Measurements from ENCODE around the gene PLCB4. TPM values are rescaled to one million over a fixed set of nuclear protein-coding genes. Genes with fewer than 3 reads are reported as not detected.

The PLCB4 gene
- polyA plus RNA-seq, 1 donor = 18.9 TPM

- no peak for DNase-seq
These were observed 7.5 kb upstream of the PLCB4 start for GRCh38 chr20:9061434-9061833.

DNA sequence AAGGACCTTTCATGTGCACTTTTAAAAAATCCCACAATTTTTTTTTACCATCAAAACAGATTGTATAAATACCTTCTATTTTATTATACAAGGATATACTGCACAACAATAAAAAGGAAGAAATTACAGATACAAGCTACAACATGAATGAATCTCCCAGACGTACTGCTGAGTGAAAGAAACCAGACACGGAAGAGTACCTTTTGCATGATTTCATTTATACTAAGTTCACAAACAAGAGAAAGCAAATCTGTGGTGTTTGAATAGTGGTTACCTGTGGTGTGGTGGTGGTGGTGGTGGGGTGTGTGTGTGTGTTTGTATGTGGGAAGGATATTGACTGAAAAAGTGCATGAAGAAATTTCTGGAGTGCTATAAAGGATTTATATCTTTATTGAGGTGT is 6.8 kb upstream of the PLCB4 start:
- no peak for DNase-seq

DNA sequence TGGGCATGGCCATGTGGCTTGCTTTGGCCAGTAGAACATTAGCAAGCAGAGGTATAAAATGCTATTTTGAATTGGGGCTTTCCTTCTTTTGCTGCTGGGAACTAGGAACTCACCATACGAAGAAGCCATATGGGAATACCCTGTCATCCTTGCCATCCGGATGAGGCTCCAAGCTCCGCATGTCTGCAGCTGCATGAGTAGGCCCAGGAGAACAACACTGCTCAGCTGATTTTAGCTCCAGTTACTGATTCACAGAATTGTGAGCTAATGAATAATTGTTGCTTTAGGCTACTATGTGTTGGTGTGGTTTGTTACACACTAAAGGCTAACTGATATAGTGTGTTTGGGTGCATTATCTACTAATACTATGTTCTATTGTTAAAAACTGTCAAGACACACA is 2.7 kb upstream of the PLCB4 start:
- peak; percentile 30 for DNase-seq

DNA sequence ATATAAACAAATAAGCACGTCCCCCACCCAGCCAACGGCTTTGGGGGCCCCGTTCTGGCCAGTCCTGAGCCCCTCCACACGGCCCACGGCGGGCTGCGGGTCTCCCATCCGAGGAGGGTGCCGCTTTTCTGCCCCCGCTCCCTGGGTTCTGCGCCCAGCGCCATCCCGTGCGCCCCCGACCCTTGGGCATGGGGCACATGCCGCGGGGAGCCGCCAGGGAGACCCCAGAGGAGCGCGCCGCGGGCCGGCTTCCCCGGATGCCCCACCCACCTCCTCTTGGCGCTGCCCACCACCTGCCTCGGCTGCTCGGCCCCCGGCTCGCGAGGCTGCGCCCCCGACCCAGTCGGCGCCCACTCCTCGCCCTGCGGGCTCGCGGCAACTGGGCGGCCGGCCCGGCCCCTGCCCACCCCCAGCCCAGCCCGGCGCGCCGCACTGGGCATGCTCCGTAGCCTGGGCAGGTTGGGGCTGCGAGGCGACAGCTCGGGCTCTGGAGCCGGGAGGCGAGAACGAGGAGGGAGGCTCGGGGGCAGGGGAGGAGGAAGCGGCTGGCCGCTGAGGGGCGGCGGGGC is 570 bp upstream of the PLCB4 start:
- peak; percentile 59 for DNase-seq

DNA sequence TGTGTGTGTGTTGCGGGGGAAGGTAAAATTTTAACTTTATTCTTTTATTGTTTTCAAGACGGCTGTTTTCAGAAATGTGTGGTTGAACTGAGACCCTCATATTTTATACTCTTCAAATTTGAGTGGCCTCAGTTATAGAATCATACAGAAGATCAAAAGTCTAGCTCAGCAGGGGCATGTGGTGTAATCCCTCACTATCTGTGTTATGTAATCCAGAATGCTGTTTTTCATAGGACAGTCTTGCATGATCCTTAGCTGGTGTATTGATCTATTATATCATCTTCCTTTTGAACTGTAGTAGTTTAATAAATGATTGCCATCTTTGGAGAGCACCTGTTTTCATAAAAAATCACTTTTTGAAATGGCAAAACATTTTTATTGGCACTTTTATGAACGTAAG is 1.4 kb downstream of the PLCB4 start:
- no peak for DNase-seq

DNA sequence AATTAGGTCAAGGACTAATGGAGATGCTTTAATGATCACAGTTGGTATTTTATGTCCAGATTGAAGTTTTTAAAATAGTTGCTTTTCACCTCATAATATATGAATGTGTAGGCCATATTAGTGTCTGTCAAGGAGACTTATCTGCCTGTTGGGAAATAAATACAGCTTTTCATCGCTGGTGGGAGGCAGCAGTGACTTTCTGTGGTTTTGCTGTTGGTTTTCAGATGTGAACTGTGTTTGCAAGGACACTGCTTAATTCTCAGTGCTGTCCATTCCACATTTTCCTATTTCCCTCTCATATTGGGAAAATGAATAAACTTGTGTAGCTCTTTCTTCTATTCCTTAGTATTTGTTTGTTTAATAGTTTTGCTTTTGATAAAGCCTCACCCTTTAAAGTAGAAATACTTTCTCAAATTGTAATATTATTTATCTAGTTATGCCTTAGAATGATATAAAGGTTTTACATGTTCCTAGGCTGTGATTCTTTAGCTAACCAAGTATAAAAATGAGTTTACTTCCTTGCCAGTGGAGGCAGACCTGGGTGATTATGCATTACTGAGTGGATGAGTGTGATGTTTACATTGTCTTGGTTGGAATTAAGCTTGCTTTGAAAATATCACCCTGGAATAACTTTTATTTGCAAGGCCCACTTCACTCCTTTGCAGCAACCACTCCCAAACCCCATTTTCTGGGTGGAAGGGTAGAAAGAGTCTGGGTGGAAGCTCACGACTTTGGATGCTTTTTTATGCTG is 3.3 kb downstream of the PLCB4 start:
- no peak for DNase-seq

GRCh38 chr20:9072861-9073500 is 4.1 kb downstream of the PLCB4 start:
- DNase-seq = no peak

DNA sequence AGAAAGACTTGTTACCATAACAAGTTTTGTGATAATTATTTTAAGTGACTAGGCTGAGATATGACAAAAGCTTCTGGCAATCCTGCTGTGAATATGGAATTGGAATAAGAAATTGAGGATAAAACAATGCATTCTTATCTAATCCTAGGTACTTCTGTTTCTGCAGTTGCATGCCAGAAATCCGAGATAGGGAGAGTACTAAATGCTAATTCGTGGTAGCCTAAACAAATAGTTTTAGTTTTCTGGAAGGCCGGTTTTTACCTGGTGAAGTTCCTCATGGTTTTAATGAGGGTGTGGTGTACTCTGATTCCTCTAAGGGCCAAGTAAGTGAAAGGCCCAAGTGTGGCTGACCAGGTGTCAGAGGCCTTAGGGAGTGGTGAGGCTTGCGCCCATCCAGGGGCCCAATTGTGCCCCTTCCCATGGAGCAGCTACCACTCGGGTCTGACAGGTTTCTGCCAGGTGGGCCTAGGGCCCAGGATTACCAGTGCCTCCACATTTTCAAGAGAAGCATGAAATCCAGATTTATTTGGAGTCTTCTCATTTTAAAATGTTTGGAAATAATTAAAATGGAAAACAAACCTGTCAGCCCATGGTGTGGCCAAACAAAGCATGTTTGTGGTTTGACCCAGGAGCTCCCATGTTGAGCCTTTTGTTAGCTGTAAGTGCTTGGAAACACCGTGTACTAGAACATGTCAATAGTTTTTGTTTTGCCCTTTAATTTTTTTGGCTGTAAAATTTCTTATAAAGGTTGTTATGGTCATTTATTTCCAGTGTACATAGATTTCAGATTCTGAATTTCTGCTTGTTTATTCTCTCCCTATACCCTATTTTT is 6.6 kb downstream of the PLCB4 start:
- no peak for DNase-seq

- no peak for DNase-seq
These were observed 7.6 kb downstream of the PLCB4 start for GRCh38 chr20:9076440-9076839.

DNA sequence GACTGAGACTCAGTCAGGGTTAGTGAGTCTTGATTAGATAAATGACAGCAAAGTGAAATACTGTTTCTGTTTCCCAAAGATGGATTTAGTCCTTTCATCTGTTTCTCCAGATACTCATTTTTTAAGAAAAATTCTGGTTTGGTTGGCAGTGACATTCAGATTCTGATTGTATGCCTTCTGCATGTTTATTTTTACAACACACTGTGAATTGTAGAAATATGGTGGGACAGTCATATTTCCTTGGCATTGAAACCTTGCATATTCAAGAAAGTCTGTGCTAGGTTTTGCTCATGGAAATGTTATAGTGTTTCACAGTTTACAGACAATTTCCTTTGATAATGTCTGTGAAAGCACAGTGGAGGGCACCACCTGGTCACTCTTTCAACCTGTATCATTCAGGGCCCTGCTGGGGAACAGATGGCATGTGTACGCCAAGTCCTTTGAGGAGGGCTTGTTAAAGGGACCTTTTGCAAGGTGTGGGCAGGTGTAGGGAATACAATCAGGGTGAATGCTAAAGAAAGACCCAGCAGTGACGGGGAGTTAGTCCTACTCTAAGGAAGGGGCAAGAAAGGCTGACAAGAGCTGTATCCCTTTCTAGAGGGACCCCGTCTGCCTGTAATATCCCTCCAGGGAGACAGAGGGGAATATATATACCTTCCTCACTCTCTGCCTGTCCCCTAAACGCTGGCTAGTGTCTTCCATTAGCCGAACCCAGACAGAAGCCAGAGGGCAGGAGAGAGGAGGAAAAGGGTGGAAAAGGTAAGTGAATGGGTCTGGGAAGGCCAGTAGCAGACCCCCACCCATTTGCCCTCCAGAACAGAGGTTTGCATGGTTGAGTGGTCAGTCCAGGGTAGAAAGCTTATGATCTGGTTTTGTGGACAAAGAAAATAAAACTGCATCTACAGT is 10.2 kb downstream of the PLCB4 start:
- no peak for DNase-seq

- no peak for DNase-seq
These were observed 12.6 kb downstream of the PLCB4 start for GRCh38 chr20:9081423-9081966.

GRCh38 chr20:9082741-9083140 is 13.9 kb downstream of the PLCB4 start:
- DNase-seq = no peak

- DNase-seq = no peak
These were observed 18.8 kb downstream of the PLCB4 start for GRCh38 chr20:9087531-9088217.

DNA sequence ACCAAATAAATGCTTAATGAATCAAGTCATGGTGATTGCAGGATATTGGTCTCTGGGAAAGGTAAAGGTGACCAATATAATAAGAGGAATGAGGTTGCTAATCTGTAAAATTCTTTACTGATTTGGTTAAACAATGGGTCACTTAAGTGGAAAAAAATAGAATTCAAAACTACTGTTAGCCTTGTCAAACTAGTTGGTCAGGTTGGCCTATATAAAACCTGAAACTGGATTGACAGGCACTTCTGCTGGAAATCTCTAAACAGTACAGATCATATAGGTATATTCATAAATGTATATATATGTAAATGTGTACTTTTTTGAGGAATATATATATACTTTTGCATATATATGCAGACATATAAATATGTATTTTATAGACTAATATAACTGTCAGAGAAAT is 19.7 kb downstream of the PLCB4 start:
- no peak for DNase-seq

GRCh38 chr20:9092113-9092512 is 23.2 kb downstream of the PLCB4 start:
- DNase-seq = no peak

GRCh38 chr20:9092655-9093054 is 23.8 kb downstream of the PLCB4 start:
- no peak for DNase-seq

DNA sequence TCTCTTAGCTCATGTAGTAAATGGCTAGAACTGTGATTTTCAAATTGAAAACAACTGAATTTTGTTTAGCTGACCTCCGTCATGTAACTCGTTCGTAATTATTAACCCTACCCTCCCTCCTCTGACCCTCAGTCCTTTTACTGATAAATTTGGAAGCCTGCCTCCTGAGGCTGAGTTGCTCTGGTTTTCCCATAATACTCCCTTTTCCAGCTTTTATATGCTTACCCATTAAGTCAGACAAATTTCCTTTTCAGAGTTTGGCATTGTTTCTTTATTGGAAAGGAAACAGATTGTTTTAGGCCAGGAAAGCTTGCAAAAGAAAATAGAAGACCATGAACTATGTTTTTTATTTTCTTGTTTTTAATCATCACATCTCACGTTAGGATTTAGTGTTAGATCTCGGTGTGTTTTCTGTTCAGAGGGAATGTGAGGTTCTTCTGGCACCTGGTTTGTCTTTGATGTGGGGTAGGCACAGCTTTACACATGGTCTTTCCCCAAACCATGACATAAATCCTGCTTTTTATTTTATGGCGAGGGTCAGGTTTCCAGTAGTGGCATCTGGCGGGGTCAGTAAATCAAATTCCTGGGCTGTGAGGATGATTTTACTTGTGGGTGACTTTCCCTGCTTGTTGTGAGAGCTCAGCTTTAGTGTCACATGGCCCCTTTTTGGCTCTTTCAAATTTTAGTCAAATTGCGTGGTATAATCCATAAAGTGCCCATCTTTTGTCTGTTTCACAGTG is 24.5 kb downstream of the PLCB4 start:
- peak; percentile 69 for DNase-seq

- no peak for DNase-seq
These were observed 30.5 kb downstream of the PLCB4 start for GRCh38 chr20:9099372-9099771.

- no peak for DNase-seq
These were observed 31.8 kb downstream of the PLCB4 start for GRCh38 chr20:9100691-9101090.

DNA sequence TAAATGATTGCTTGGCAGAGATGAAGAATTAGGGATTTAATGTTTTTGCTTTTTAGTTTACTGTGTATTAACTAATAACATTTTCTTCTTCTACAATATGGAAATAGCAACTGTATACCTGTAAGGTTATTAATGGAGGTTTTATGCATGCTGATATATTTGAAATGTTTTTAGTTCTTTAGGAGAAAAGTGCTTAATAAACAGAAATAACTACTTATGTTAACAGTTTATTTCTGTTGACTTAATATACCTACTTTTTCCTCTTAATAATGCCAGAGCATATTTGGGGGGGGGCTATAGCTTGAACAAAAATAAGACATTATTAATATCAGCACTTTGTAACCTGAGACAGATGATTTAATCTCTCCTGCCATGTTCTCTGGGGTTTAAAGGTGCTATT is 33.6 kb downstream of the PLCB4 start:
- DNase-seq = no peak

All from left kidney (tissue), 2 donors.